GM18868 (cell line): ENCODE data around the gene ABCB8.
A peak's percentile ranks its signal among the peaks of the same experiment; 100 is the strongest.

Source experiments
- ATAC-seq: cut with Tn5 transposase; IDR thresholded peaks from one replicate; pipeline ENCODE4 v1.9.1; 2021; ENCODE audit warnings: mild to moderate bottlenecking, moderate library complexity; ENCODE audit not compliant: unreplicated experiment

Gene ABCB8

DNA sequence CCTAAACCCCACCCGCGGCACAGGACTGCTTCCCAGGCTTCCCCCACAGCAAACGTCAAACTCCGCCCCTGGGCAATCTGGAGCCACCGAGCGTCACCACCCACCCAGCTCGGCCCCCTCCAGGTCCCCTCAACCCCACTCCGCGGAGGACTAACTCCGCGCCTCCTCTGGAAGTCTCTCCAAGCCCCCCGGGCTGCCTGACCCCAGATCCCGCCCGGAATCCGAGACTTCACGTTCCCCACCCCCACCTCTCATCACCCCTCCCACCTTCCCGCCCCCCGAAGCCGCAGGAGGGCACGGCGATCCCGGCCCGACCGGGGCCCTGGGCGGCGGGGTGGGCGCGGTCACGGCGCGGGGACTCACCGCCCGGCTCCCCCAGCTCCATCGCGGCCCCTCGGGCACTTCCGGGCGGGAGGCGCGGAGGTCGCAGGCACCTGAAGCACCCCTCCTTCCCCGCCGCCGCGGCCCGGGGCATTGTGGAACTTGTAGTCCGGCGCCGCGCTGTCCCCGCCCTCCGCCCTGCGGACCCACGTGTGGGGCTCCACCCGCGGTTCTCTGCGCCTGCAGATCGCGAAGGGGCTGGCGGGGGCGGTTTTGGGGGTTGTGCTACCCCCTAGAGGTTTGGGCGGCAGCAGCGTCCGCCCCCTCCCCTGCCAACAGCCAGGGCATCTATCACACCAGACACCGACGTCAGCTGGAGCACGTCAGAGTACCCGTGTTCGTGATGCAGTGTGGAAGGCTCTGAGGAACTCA is 55.0 kb downstream of the ABCB8 start, which contains the start of gene TMUB1:
TMUB1 (minus strand) TSS at position 423 of the 753 bp plus-strand sequence. CDS start 930 bp downstream, outside the sequence.
- peak; percentile 48 for ATAC-seq

DNA sequence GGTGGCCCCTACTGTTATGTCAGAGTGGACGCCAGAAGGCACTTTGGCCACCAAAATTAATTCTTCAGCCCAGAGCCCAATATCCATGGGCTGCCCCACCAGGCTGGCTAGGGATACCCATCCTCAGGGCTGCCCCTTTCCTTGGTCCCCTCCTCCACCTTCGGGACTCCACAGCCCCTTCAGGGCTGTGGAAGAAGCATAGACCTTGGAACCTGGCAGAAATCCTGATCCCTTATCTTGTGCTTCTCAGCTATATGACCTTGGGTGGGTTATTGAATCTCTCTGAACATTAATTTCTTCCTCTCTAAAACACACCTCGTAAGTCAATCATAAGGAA is 55.5 kb downstream of the ABCB8 start:
- ATAC-seq: no peak

DNA sequence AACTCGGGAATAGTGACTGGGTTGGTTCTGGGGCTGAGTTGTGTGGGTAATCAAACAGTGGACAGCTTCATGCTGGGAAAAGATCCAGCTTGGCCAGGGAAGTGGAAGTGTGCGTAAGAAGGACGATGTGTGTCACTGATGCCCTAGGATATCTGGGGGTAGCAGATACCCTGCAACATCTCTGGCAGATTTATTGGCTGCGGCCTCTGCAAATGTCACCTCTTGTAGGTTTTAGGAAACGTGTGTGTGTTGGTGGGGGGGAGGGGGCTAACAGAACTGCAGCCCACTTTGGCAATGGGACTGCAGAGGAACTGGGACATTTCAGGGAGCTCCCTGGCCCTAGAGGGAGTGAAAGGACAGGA is 57.1 kb downstream of the ABCB8 start:
- no peak for ATAC-seq

DNA sequence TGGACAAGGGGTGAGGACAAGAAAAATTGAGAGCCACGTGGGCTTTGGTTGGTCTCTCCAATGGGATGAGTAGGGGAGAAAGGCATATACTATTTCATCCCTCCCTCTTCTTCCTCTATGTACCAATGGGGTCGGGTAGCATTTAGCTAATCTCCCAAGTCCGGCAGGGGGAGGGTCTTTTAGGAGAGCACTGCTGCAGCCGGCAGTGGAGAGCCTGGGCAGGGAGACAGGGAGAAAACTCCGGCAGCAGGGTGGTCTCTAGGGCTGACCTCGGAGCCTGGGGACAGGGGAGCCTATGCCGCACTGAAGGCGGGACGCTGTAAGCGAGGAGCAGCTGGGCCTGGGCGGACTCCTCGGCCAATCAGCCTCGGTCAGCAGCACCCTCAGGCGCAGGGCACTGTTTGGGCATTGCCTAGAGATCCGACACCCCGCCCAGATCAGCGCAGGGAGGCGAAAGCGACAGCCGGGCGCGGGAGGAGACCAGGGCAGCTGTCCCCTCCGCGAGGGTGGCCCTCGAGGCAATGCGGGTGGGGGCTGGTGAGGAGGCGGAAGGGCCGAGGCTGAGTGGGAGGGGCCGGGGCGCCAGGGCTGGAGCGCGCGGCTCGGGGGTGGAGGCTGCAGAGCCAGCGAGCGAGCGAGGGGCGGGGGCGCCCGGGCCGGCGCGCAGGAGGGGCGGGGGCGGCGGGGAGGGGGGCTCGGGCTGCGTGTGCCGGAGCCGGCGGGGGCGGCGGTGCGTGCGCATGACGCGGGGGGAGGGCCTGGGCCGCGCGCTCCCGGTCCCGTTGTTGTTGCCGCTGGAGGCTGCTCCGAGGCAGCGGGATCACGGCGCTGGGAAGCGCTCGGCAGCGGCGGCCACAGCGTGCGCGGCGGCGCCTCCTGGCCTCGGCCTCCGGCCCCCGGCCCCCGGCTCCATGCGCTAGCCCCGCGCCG is 57.7 kb downstream of the ABCB8 start, which contains the start of gene AGAP3:
AGAP3 (plus strand) TSS at position 785 of the 930 bp plus-strand sequence. CDS start 267 bp downstream, outside the sequence.
- ATAC-seq: peak; percentile 39

DNA sequence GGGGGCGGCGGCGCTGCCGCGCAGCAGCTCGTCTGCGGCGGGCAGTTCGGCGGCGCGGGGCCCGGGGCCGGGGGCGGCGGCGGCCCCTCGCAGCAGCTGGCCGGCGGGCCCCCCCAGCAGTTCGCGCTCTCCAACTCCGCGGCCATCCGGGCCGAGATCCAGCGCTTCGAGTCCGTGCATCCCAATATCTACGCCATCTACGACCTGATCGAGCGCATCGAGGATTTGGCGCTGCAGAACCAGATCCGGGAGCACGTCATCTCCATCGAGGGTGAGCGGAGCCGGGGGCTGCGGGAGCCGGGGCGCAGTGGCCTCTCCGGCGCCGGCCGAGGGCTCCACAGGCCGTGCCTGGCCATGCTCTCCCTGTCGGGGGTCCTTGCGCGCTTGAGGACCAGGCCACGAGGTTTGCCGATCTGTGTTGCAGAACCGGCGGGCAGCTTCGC is 58.6 kb downstream of the ABCB8 start:
- no peak for ATAC-seq

DNA sequence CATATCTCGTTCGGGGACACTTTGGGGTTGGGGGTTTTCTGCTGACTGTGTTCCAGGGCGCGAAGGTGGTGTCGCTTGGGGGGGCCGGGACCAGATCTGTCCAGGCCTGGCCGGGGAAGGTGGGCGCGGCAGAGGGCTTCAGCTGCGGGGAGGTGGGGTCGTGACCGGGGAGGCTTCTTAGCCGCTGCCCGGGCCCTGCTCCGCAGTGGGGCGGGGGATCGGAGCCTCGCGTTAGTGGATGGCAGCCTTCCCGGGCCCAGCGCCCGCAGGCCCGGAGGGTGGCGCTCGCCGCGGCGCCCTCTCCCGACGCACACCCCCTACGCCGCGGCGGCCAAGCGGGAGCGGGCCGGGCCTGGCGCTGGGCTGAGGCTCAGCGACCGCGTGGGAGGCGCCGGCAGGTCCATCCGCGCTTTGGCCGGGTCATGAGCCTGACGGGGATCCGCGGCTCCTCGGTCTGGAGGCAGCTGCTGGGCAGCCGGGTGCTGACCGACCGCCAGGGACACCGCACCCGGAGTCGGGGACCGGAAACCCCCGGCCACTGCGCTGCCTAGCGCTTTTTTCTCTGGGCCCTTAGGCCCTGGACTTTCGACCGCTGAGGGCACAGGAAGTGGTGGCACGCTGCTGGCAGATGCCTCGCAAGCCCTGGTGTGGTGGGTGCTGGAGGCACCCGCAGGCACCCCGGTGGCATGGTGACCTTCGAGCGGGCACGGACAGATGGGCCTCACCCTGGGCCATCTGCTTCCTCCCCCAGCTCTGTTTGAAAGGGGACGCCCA is 59.2 kb downstream of the ABCB8 start:
- ATAC-seq: peak; percentile 17

DNA sequence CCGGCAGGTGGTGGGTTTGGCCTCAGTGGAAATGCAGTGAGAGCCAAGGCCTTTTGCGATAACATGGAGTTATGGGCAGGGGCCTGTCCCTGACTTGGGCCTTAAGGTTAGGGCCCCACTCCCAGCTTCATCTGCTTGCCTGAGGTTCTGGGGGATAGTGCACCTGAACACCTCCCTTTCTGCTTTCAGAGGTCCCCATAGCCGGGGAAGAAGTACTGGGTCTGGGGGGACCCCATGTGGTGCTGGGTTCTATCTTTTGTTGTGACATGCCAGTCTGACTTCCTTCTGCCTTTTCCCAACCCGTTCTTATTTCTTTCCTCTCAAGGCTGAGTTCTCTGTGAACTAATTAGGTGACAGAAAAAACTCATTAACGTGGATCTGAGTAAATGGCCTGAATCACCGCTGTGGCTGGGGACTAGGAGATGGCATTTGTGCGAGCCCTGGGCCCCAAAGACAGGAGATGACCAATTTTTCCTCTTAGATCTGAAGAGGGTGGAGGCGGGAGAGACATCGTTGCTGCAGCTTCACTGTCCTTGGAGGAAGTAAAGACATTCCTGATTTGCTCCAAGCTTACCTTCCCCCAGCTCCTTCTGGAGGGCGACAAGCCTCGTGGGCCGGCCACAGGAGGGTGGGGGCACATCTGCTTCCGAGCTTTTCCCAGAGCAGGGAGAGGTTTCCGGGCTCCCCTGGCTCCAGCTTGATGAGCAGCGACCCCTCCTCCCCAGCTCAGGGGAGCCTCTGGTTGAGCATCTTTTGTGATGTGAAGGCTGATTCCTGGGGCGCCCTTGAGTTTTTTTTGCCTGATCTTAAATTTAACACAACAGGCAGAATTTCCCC is 60.0 kb downstream of the ABCB8 start:
- no peak for ATAC-seq

DNA sequence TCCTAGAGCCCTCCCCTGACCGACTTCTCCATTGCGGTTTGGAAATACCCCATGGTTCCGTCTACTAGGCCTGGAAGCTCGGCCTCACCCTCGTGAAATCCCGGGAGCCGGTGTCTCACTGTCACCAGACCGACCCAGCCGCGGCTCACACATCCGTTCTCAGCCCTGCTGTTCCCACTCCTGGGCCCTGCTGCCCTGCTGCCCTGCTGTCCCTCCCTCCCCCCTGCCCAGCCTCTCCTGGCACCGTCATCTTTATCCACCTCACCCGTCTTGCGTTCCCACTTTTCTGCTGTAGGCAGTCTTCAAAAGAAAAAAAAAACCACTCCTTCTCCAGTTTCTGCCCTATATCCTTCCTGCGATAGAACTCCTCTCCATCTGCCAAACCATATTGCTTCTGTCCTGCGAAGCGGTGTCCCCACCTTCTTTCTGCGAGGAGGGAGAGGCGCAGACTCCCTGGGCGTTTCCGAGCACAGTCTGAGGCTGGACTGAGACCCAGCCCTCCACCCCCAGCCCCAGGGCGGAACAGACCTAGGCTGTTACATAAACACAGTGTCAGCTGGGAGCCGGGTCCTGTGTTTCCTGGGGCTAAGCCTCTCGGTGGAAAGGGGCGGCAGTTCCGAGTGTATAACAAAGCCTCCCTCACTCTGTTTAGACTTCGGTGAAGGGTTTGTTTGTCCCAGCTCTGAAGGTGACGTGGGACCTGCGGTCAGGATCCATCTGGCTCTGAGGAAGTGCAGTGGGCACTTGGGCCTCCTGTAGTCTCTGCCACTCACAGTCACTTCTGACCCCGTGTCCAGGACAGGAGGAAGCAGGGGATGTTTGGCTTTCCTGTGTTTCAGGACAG is 60.8 kb downstream of the ABCB8 start:
- ATAC-seq: no peak

DNA sequence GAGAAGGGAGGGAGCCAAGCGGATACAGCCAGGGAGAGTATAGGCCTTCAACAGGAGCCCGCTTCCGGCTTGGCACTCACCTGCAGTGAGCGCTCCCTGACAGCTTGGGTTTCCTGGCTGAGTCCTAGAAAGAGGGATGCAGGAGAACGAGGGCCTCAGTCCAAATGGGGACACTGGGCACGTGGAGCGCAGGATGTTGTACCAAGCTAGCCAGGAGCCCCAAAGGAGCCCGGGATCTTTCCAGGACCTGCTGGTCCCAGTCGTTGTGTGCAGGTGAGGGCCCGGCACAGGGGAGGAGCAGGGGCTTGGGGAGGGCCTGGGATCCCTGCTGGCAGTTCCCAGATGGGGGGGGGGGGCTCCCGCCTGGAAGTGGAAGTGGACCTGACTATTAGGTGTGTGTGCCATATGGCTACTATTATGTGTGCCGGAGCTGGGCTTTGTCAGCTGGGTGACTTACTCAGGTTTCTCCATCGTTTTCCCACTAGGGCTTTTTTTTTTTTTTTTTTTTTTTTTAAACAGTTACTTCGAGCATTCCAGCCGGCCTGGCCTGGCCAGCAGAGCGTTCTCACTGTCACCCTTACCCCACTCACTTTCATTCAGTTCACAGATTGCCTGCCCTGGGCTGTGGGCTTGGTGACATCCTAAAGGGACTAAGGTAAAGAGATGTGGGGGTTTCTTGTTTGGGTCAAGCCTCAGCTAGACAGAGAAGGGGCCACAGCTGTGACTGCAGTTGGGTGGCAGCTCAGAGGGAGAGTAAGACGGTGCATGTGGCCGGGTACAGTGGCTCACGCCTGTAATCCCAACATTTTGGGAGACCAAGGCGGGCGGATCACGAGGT is 61.9 kb downstream of the ABCB8 start:
- ATAC-seq: no peak

DNA sequence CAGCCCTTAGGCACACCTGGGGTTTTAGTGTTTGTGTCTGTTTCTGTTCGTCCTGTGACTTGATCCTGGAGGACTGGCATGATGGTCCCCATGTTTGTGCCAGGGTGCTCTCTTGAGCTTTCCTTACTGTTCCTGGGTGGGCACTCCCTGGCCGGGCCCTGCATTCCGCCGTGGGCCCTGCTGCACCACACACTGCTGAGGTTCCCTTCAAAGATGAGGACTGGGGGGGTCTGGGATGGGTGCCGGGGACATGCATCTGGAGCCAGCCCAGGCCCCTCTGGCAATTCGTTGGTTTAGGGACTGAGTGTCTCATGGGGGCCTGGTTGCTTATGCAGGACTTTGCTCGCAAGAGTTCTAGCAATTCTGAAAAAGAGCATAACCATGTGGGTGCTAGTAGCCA is 62.8 kb downstream of the ABCB8 start:
- ATAC-seq: no peak

DNA sequence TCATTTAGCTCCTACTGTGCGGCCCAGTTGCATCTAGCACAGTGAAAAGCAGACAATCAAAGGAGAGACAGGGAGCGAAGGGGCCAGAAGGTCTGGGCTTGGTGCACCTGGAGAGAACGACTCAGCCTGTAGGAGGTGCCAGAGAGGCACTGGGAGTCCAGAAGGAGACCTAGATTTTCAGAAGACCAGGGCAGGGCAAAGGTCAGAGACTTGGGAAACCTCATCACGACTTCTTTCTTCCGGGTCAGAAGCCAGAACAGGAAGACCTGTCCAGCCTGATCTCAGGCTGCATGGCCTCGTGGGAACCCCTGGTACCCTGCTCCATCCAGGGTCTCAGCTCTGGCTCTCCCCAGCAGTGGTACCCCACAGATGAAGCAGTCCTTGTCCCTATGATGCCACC is 63.2 kb downstream of the ABCB8 start:
- ATAC-seq: no peak

DNA sequence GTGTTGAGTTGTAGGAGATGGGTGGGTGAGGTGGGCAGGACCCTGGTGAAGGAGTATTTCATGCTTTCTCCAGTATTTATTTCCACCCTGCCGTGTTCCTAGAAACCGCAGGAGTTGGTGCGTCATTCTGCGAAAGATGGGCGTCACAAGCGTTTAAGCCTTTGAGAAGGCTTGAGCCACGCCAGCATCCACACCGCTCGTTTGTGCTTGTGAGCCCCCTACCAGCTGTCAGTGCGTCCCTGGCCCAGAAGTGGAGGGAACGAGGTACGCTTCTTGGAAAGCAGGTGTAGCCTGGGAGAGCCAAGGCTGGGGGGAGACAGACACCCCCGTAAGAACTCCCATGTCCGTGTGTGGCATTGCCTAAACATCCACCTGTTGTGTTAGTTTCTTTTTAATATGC is 63.7 kb downstream of the ABCB8 start:
- ATAC-seq: no peak

DNA sequence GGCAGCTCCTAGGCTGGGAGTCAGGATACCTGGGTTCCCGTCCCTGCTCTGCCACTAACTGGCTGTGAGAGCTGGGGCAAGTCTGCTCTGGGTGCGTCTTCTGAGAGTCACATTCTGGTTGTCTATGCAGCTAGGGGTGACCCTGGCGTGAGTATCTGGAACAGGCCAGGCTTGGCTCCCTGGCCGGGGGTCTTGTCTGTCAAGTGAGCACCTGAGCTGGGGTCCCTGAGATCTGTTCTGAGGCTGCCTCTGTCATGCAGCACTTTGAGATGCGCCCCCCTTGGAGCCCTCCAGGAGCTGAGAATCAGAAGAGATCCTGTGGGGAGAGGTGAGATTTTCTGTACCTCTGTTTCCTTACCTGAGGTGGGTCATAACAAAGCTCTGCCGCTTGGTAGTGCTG is 65.5 kb downstream of the ABCB8 start:
- ATAC-seq: no peak

DNA sequence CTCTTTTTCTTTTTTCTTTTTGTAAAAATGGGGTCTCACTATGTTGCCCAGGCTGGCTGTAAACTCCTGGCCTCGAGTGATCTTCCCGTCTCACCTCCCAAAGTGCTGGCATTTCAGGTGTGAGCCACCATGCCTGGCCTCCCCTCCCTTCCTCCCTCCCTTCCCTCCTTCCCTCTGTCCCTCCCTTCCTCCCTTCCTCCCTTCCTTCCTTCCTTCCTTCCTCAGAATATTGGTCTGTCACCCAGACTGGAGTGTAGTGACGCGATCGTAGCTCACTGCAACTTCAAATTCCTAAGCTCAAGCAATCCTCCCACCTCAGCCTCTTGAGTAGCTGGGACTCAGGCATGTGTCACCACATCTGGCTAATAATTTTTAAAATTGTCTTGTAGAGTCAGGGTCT is 66.4 kb downstream of the ABCB8 start:
- ATAC-seq: no peak

DNA sequence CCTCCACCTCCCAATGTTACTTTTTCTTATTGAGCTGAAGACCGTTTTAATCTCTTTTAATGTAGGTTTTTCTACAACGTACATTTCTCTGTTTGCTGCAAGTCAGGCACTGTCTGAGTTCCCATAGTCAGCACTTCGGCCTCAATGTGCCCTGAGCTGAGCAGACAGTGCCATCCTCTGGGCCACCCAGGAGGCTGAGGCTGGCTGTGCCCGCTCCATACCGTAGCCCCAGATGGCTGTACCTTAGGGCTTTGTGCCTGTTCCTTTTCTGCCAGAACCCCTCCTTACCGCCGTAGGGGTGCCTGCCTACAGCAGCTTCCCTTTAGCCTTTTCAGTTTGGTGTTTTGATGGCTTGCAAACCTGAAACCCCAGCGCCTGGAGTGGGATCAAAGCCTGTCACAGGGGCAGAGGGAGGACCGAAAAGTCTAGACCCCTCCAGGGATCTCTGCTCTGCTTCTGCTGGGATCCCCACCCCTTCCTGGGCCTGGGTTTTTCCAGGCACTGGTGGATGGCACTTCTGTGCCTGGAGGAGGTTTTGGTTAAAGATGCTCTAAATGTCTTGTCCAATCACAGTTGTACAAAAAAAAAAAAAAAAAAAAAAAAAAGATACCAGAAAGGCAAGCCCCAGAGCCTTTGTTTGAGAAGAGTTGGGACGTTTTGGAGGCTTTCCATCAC is 67.0 kb downstream of the ABCB8 start:
- no peak for ATAC-seq

DNA sequence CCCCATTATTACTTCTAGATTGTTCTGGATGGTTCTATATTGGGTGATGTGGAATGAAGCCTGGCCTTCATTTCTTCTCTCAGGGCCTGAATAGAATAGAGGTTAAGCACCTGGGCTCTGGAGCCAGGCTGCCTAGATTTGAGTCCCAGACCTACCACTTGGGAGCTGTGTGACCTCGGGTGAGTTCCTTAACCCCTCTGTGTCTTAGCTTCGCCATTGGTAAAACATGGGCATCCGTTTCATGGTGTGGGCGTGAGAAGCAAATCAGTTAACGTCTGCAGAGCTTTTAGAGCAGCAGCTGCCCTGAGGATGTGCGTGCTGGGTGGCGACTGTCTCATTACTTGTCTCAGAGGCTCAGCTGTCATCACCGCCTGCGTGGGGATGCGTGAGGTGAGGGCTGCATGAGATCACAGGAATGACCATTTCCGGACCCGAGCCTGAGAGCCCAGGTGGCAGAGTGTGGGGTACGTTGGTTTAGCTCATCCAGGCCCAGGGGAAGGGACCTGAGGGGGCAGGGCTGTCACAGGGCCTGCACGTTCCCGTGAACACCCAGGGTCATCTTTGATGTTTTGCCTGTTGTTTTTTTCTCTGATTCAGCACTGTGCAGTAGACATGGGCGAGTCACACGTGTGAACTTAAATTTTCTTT is 67.7 kb downstream of the ABCB8 start:
- no peak for ATAC-seq
